ENCODE measurements around the gene C5AR1. TPM values are rescaled to one million over a fixed set of nuclear protein-coding genes. Genes with fewer than 3 reads are reported as not detected.

Gene C5AR1
- total and polyA plus RNA-seq, 9 of the 15 experiments (the other 6 are each of a cell fraction or from before 2014, with no cell fraction given): 0.06 to 1.6 (median 0.28) TPM; not detected in 3

DNA sequence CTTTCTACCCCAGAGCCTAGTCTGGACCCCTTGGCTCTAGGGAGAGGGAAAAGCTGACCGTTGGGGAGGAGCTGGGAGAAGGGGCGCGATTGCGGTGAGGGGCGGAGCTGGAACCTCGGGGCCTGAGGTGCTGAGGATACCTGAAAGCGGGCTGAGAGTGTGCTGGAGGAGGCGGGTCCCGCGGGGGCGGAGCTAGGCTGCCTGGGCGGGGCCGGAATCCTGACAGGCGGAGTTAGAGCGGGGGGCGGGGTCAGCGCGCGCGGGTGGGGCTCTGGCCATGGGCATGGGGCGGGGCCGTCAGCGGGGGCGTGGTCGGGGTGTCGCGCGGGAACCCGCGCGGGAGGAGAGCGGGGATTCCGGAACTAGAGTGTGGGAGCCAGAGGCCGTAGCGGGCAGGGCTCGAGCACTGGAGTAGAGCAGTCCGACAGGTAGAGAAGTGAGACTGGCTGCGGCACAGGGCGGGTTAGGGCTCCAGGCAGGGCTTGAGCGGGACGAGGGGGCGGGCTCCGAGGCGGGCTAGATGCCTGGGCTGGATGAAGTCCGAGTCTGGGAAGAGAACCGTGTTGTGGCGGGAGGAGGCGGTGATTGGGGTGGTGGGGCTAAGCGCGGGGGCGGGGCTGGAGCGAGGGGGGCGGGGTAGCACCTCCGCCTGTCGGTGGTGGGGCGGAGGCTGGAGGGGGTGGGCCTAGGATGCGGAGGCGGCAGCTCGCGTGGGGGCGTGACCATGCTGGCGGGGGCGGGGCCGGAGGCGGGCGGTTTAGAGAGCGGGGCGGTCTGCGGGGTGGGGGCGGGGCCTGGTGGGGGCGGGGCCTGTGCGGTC lies 35.4 kb upstream of the C5AR1 start, which contains the start of gene INAFM1 (continued):
- peak; percentile 22 to 50; a peak in 2 of 4 replicates for TF ChIP-seq FOXK2 (conservative IDR thresholded peaks at IDR 0.05 in 1 of 2, IDR thresholded peaks at IDR 0.05 in 1 of 2; ENCODE audit: low read depth in 2 of 2)
- TF ChIP-seq SAFB2 (IDR thresholded peaks at IDR 0.05; ENCODE audit: borderline replicate concordance, low read depth, low read length, severe bottlenecking): no peak
- TF ChIP-seq POLR2G (IDR thresholded peaks at IDR 0.05; ENCODE audit: low read depth, low read length): peak; percentile 71
- no peak for TF ChIP-seq TAF7 (tag; IDR thresholded peaks at IDR 0.05)
- no peak for TF ChIP-seq PPARD (CRISPR knock-in tag; IDR thresholded peaks at IDR 0.05)
- peak; percentile 2 to 61; a peak in 3 of 4 replicates for TF ChIP-seq SIN3A (IDR thresholded peaks at IDR 0.05; ENCODE audit: borderline replicate concordance in 2 of 2, control insufficient read depth in 1 of 2, low read depth in 2 of 2, low read length in 2 of 2)
- peak in 2 of 3 experiments; percentile 18 to 32 for TF ChIP-seq YY1 (IDR thresholded peaks at IDR 0.05; ENCODE audit: borderline replicate concordance in 1 of 3, control insufficient read depth in 1 of 3, extremely low read depth in 1 of 3, insufficient read depth in 3 of 3, insufficient read length in 1 of 3, insufficient replicate concordance in 2 of 3, low read depth in 1 of 3, low read length in 2 of 3)
- no peak for TF ChIP-seq TAF9B (IDR thresholded peaks at IDR 0.05; ENCODE audit: partially characterized antibody)
- no peak for TF ChIP-seq ZNF75A (CRISPR knock-in tag; IDR thresholded peaks at IDR 0.05)
- TF ChIP-seq, protein P1, sequence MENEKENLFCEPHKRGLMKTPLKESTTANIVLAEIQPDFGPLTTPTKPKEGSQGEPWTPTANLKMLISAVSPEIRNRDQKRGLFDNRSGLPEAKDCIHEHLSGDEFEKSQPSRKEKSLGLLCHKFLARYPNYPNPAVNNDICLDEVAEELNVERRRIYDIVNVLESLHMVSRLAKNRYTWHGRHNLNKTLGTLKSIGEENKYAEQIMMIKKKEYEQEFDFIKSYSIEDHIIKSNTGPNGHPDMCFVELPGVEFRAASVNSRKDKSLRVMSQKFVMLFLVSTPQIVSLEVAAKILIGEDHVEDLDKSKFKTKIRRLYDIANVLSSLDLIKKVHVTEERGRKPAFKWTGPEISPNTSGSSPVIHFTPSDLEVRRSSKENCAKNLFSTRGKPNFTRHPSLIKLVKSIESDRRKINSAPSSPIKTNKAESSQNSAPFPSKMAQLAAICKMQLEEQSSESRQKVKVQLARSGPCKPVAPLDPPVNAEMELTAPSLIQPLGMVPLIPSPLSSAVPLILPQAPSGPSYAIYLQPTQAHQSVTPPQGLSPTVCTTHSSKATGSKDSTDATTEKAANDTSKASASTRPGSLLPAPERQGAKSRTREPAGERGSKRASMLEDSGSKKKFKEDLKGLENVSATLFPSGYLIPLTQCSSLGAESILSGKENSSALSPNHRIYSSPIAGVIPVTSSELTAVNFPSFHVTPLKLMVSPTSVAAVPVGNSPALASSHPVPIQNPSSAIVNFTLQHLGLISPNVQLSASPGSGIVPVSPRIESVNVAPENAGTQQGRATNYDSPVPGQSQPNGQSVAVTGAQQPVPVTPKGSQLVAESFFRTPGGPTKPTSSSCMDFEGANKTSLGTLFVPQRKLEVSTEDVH (IDR thresholded peaks at IDR 0.05; ENCODE audit: low read depth, partially characterized antibody): peak; percentile 82
- no peak for TF ChIP-seq SRSF1 (IDR thresholded peaks at IDR 0.05; ENCODE audit: low read depth, low read length)
- no peak for TF ChIP-seq ZSCAN32 (CRISPR knock-in tag; IDR thresholded peaks at IDR 0.05)
- TF ChIP-seq ILK (tag; IDR thresholded peaks at IDR 0.05; ENCODE audit: borderline replicate concordance, low read depth): no peak
- peak in 1 of 2 experiments; percentile 45; a peak in 1 of 4 replicates for TF ChIP-seq TEAD1 (CRISPR knock-in tag; IDR thresholded peaks at IDR 0.05)
- TF ChIP-seq SRSF7 (optimal IDR thresholded peaks at IDR 0.05; ENCODE audit: low read depth, low read length): no peak
- TF ChIP-seq TCF3 (CRISPR knock-in tag; IDR thresholded peaks at IDR 0.05): no peak
- TF ChIP-seq, protein P2, sequence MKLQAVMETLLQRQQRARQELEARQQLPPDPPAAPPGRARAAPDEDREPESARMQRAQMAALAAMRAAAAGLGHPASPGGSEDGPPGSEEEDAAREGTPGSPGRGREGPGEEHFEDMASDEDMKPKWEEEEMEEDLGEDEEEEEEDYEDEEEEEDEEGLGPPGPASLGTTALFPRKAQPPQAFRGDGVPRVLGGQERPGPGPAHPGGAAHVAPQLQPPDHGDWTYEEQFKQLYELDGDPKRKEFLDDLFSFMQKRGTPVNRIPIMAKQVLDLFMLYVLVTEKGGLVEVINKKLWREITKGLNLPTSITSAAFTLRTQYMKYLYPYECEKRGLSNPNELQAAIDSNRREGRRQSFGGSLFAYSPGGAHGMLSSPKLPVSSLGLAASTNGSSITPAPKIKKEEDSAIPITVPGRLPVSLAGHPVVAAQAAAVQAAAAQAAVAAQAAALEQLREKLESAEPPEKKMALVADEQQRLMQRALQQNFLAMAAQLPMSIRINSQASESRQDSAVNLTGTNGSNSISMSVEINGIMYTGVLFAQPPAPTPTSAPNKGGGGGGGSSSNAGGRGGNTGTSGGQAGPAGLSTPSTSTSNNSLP (IDR thresholded peaks at IDR 0.05; ENCODE audit: borderline replicate concordance, low read depth, low read length): no peak
- peak; percentile 61 for TF ChIP-seq POLR2H (tag; IDR thresholded peaks at IDR 0.05; ENCODE audit: low read depth)
- no peak for TF ChIP-seq FOSL1 (tag; conservative IDR thresholded peaks at IDR 0.05)

Data from K562 (cell line).